Panc1 (cell line): Measurements from ENCODE around the gene MAIP1. TPM values are rescaled to one million over a fixed set of nuclear protein-coding genes. Genes with fewer than 3 reads are reported as not detected.

Experiments used
- ATAC-seq: fragments of 200-7000 bp; cut with Tn5 transposase; 2 replicates; pipeline ENCODE4 v1.9.1; 2020; ENCODE audit warnings: mild to moderate bottlenecking, moderate library complexity
- BruUV-seq: library from RNA; stranded (reverse); fragments of 400-500 nt; replicated peaks from 2 replicates; lab custom pipeline; 2021; lab: Mats Ljungman, UMichigan
- CTCF ChIA-PET: fragments of 300-600 bp; sonication (Branson Sonifier 250); formaldehyde crosslinking; loops from one replicate; lab custom pipeline; 2022; ENCODE audit warnings: antibody characterized with exemption; lab: Charles Lee
- POLR2A ChIA-PET: fragments of 300-600 bp; sonication (Branson Sonifier 250); formaldehyde crosslinking; loops from one replicate; lab custom pipeline; 2022; ENCODE audit warnings: antibody characterized with exemption; lab: Charles Lee
- DNase-seq: peaks from one replicate; pipeline ENCODE4 v3.0.0-alpha.2; 2010; ENCODE audit warnings: low read depth, low spot score
- H3K27ac ChIP-seq: 2 replicates; pipeline ENCODE4 v1.5.1; 2011; ENCODE audit warnings: mild to moderate bottlenecking, low read length, inconsistent platforms
- H3K27me3 ChIP-seq: fragments of 200-500 bp; sonication (Bioruptor generic); 2 replicates; pipeline ENCODE4 v1.6.0; 2014; ENCODE audit warnings: low read length, inconsistent platforms; ENCODE audit not compliant: control insufficient read depth, insufficient read depth
- H3K36me3 ChIP-seq: fragments of 200-500 bp; sonication (Bioruptor generic); 2 replicates; pipeline ENCODE4 v1.5.1; 2014; ENCODE audit warnings: inconsistent platforms, mild to moderate bottlenecking, low read length, moderate library complexity; ENCODE audit not compliant: control insufficient read depth, insufficient read depth
- H3K4me1 ChIP-seq: 2 replicates; pipeline ENCODE4 v1.5.1; 2011; ENCODE audit warnings: inconsistent platforms, mild to moderate bottlenecking, low read length, moderate library complexity; ENCODE audit not compliant: control insufficient read depth, insufficient read depth
- H3K4me3 ChIP-seq, 2 experiments: 2 replicates each; pipeline ENCODE4 v1.5.1; 2011 to 2012; ENCODE audit warnings: low read depth in 2 of 2, low read length in 2 of 2, mild to moderate bottlenecking in 2 of 2, inconsistent platforms in 1 of 2, moderate library complexity in 1 of 2
- H3K9me3 ChIP-seq: fragments of 200-500 bp; sonication (Bioruptor generic); 2 replicates; pipeline ENCODE4 v1.5.1; 2014; ENCODE audit warnings: low read depth, mild to moderate bottlenecking, inconsistent platforms, low read length, moderate library complexity; ENCODE audit not compliant: control insufficient read depth, insufficient read depth
- CTCF ChIP-seq: fragments of 450-650 bp; IDR thresholded peaks from 2 replicates; pipeline ENCODE4 v1.5.1; 2017; ENCODE audit warnings: mild to moderate bottlenecking
- POLR2AphosphoS5 ChIP-seq: IDR thresholded peaks from 2 replicates; pipeline ENCODE4 v1.6.1; 2012; ENCODE audit warnings: mild to moderate bottlenecking, low read depth, low read length, moderate library complexity
- SIN3A ChIP-seq: IDR thresholded peaks from 2 replicates; pipeline ENCODE4 v1.6.1; 2012; ENCODE audit warnings: low read depth, mild to moderate bottlenecking, low read length, moderate library complexity, borderline replicate concordance; ENCODE audit not compliant: insufficient read depth
- TCF7L2 ChIP-seq: IDR thresholded peaks from 2 replicates; pipeline ENCODE4 v1.6.1; 2011; ENCODE audit warnings: mild to moderate bottlenecking, low read depth, low read length, inconsistent platforms
- in situ Hi-C: cut with HindIII; loops from 2 replicates; pipeline ENCODE4 v1.10.0; 2016; ENCODE audit warnings: low sequenced_read_pairs, low pct_unique_long_range_greater_than_20kb
- intact Hi-C: fragments of 100-400 bp; cut with micrococcal nuclease; formaldehyde crosslinking; loops from one replicate; pipeline ENCODE4 v1.10.0; 2022; ENCODE audit not compliant: unreplicated experiment
- total RNA-seq: library from RNA; stranded (reverse); gene quantifications from one replicate; pipeline ENCODE4 v1.2.1, GENCODE V29; 2021; ENCODE audit not compliant: unreplicated experiment
- TF ChIP-seq, protein P1 (sequence below), 2 experiments: IDR thresholded peaks; 2 replicates each; pipeline ENCODE4 v1.6.1; 2011 to 2012; ENCODE audit warnings: low read depth in 2 of 2, control low read depth in 1 of 2, low read length in 1 of 2, mild to moderate bottlenecking in 1 of 2, moderate library complexity in 1 of 2; ENCODE audit not compliant: insufficient read depth in 1 of 2

Gene MAIP1
- total RNA-seq, 1 experiment from 2014 or later = 20.9 TPM

DNA sequence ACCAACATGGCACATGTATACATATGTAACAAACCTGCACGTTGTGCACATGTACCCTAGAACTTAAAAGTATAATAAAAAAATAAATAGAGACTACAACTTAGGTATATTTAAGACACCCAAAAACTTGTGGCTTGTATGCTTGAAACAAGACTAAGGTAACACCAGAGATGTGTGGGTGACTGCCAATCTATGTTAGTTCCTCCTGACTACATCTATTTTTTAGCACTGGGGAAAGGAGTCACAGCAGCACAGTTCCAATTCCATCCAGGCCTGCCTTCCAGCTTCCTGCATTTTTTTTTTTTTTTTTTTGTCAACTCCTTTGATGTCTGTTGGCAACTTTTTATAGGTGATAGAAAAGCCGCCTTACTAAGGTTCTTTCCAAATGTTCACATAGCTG is 26.1 kb upstream of the MAIP1 start:
- no peak overlapping the region for H3K27ac ChIP-seq
- no peaks in the 10 kb centered on the region for H3K27me3 ChIP-seq
- H3K36me3 ChIP-seq = peaks cover 32% of the 10 kb centered on the region
- DNase-seq (no peak), ATAC-seq (0 out of 2 replicates have a peak, but pooled peaks have one; percentile 45)
- no peaks in the 10 kb centered on the region for H3K9me3 ChIP-seq
- in situ Hi-C loops = no loop called here
- H3K4me3 ChIP-seq = no peak overlapping the region
- ChIA-PET POLR2A (no interaction called here), CTCF (interaction anchor here (0.7 kb wide), 1 partner anchor 1536 kb away, joined by 7 read pairs; no protein-coding TSS in a partner anchor)
- TF ChIP-seq POLR2AphosphoS5 (peak; percentile 49; the same call in 1 of the 2 replicates), CTCF (no peak)
- intact Hi-C loops = no loop called here
- no peaks in the 10 kb centered on the region; the same call in 1 of the 2 replicates for H3K4me1 ChIP-seq
- BruUV-seq = no TSS peak

DNA sequence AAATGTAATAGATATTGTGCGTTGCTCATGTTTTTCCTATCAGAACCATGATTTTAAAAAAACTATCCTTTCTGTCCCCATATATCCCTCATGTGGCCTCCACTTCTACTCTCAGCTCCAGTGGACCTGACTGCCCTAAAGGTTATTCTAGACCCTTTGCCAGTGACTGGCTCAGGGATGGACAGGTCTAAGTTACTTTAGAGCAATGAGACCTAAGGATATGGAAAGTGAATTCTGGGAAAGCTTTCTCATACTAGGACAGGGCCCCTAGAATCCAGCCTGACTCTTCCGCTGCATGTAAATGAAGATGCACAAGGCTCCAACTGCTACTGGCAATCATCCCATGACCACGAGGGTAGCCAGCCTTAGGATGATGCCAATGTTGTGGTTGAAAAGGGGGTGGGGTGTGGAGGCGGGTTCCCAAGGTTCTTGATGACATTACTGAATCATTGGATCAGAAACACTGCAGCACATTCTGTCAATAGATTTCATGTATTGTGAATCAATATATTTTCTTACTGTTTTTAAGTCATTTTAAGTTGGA is 23.0 kb upstream of the MAIP1 start:
- ChIA-PET CTCF (no interaction called here), POLR2A (no interaction called here)
- TF ChIP-seq POLR2AphosphoS5 (no peak), CTCF (no peak), TCF7L2 (no peak), SIN3A (no peak)
- TF ChIP-seq, protein P1, sequence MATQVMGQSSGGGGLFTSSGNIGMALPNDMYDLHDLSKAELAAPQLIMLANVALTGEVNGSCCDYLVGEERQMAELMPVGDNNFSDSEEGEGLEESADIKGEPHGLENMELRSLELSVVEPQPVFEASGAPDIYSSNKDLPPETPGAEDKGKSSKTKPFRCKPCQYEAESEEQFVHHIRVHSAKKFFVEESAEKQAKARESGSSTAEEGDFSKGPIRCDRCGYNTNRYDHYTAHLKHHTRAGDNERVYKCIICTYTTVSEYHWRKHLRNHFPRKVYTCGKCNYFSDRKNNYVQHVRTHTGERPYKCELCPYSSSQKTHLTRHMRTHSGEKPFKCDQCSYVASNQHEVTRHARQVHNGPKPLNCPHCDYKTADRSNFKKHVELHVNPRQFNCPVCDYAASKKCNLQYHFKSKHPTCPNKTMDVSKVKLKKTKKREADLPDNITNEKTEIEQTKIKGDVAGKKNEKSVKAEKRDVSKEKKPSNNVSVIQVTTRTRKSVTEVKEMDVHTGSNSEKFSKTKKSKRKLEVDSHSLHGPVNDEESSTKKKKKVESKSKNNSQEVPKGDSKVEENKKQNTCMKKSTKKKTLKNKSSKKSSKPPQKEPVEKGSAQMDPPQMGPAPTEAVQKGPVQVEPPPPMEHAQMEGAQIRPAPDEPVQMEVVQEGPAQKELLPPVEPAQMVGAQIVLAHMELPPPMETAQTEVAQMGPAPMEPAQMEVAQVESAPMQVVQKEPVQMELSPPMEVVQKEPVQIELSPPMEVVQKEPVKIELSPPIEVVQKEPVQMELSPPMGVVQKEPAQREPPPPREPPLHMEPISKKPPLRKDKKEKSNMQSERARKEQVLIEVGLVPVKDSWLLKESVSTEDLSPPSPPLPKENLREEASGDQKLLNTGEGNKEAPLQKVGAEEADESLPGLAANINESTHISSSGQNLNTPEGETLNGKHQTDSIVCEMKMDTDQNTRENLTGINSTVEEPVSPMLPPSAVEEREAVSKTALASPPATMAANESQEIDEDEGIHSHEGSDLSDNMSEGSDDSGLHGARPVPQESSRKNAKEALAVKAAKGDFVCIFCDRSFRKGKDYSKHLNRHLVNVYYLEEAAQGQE (IDR thresholded peaks at IDR 0.05; ENCODE audit: insufficient read depth in 1 of 2, low read depth in 2 of 2, low read length in 1 of 2) = no peak
- no peak for DNase-seq
- H3K4me1 ChIP-seq = no peaks in the 10 kb centered on the region; the same call in 1 of the 2 replicates
- intact Hi-C loops (loop anchor here (10.0 kb wide), 1 partner anchor 228 kb away; no protein-coding TSS in a partner anchor), in situ Hi-C loops (no loop called here)
- H3K27me3 ChIP-seq = no peaks in the 10 kb centered on the region
- H3K4me3 ChIP-seq = no peak overlapping the region
- no peak for ATAC-seq
- no peaks in the 10 kb centered on the region for H3K9me3 ChIP-seq
- H3K36me3 ChIP-seq = peaks cover 29% of the 10 kb centered on the region
- no TSS peak for BruUV-seq
- H3K27ac ChIP-seq = no peak overlapping the region
